ENCODE data around the gene ZNF532.
"Not testable (repeated sequence)": the region's sequence is repeated elsewhere in the genome, so short reads cannot be mapped to it uniquely, and the experiment has no call there.

The ZNF532 gene

DNA sequence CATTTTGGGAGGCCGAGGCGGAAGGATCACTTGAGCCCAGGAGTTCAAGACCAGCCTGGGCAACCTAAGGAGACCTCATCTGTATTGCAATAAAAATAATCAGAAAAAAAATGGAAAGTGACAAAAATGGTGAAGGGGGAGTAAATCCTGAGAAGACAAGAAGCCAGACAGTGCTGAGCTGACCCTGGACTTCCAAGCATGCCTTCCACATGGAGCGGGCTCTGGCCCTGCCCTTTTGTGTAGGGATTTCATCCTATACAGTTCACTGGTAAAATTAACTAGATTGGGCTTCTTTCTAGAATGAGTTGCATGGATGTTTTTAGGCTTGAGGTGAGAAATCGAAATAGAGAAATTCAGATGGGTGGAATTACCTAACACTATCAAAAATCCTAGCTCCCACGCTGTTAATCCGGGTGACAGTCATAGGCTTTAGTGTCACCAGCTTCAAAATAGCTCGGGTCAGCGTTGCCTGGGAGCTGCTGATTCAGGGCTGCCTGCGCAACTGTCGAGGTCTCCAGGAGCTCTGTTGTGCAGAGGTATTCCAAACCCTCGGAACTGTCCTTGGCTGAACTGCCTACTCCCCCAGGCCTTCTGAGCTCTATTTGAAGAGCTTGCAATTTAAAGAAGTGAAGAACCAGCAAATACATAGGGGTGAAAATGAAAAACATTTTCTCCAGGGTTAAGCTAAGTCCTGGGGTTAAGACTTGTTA, 21.5 kb upstream of the ZNF532 start:
- Mint-ChIP-seq H3K36me3 (ENCODE audit: low read depth) (no peaks in the 10 kb centered on the region), H3K9me3 (no peaks in the 10 kb centered on the region), H3K27me3 (peaks cover 32% of the 10 kb centered on the region), H3K27ac (no peak overlapping the region), H3K4me1 (ENCODE audit: low read depth) (peaks cover 11% of the 10 kb centered on the region), H3K4me3 (no peak overlapping the region)
- intact Hi-C loops (cut with micrococcal nuclease) = no loop called here

DNA sequence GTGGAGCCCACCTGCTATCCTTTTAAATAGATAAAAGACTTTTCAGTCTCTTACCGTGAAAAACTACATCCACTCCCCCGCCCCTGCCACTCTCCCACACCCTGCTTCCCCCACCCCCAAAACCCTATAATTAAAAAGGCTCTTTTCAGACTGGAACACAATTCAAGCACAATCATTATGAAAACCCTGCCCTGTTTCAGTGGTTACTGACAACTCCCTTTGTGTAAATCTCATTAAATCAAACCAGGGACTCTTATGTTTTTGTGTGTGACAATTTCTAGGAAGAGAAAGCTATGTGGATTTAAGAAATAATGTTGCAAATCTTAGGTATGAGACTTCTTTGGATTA, 21.0 kb upstream of the ZNF532 start:
- Mint-ChIP-seq H3K36me3 (ENCODE audit: low read depth) (no peaks in the 10 kb centered on the region), H3K4me3 (no peak overlapping the region), H3K4me1 (ENCODE audit: low read depth) (peaks cover 11% of the 10 kb centered on the region), H3K27me3 (peaks cover 38% of the 10 kb centered on the region), H3K9me3 (no peaks in the 10 kb centered on the region), H3K27ac (no peak overlapping the region)
- intact Hi-C loops (cut with micrococcal nuclease) = no loop called here

DNA sequence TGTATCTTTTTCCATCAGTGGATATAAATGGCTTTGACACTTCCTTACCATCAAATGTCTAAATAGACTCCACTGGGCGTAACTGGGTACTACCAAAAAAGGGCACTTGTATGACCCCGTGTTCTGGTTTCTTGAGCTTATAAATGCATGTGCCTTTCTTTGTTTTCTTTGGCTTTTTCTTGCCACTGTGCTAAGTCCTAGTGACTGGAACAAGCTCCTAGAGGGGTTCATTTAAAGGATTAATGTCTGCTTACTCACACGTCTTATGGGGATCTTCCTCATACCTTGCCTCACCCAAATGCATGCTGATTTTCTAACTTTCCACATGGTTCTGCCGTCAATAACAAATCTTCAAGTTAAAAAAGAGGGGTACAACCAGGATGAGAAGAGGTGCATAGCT, 19.8 kb upstream of the ZNF532 start:
- H3K4me3 Mint-ChIP-seq = no peak overlapping the region
- no peaks in the 10 kb centered on the region for H3K36me3 Mint-ChIP-seq (ENCODE audit: low read depth)
- H3K27ac Mint-ChIP-seq = no peak overlapping the region
- intact Hi-C loops (cut with micrococcal nuclease) = no loop called here
- peaks cover 11% of the 10 kb centered on the region for H3K4me1 Mint-ChIP-seq (ENCODE audit: low read depth)
- peaks cover 42% of the 10 kb centered on the region for H3K27me3 Mint-ChIP-seq
- no peaks in the 10 kb centered on the region for H3K9me3 Mint-ChIP-seq

DNA sequence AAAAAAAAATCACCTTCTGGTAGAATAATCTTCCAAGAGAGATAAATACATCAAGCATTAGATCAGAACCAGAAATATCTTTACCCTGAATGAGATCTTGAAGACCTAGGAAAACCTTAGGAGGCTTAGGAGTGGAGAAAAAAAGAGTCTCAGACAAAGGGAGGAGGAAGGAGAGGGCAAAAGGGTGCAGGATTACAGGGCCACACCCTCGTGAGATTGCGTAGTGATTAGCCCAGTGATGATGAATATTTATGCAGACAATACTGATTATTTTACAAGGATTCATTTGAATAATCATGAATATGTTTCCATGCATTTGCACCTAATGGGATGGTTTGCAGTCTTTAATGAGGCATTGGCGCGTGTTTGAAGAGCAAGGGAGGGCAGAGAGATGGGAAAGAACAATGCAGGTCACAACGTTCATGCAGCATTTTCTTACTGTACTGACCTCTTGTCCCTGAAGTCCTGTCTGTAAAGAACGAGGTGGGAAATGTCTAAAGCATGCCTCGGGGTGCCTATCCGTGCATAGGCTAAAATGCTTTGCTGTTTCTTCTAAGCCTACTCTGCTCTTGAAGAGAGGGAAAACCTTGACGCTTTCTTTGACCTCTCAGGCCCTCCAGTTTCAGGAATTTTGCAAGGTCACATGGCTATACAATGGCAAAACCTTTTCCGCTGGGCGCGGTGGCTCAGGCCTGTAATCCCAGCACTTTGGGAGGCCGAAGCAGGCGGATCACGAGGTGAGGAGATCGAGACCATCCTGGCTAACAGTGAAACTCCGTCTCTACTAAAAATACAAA, 18.6 kb upstream of the ZNF532 start:
- no peaks in the 10 kb centered on the region for H3K36me3 Mint-ChIP-seq (ENCODE audit: low read depth)
- intact Hi-C loops (cut with micrococcal nuclease) = no loop called here
- no peaks in the 10 kb centered on the region for H3K9me3 Mint-ChIP-seq
- no peak overlapping the region for H3K27ac Mint-ChIP-seq
- H3K27me3 Mint-ChIP-seq = peaks cover 46% of the 10 kb centered on the region
- H3K4me3 Mint-ChIP-seq = no peak overlapping the region
- H3K4me1 Mint-ChIP-seq (ENCODE audit: low read depth) = peaks cover 18% of the 10 kb centered on the region

DNA sequence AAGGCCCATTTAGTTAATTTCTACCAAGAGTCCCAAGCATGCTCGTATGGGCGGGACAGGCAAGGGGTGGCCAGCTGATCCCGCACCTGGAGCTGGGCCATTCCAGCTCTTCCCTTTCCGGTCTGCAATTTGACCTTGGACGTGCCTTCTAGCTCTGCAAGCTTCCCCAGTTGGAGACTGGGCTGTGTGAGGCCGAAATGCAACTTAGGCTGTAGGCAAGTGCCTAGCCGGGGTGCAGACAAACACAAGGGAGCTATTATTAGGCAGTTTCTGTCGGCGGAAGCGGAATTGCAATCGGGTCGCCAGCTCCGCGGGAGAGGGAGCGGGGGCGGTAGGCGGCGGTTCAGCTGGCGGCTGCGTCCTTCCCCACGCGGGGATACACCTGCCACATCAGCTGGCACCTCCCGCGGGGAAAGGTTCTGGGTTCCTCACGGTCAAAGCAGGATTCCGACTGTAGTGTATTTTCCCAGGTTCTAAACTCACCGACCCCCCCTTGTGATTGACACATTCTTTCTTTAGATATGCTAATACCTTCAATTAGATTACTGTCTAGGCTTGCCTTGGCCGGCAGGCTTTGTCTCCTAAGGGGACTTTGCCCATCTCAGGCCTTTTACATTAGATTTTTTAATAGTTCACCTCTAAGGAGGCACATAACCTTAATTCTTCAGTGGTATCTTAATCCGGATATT, 17.1 kb upstream of the ZNF532 start:
- Mint-ChIP-seq H3K27me3 (peaks cover 45% of the 10 kb centered on the region), H3K4me3 (peak overlapping the region; percentile 63), H3K27ac (peak overlapping the region; percentile 37), H3K4me1 (ENCODE audit: low read depth) (peaks cover 18% of the 10 kb centered on the region), H3K36me3 (ENCODE audit: low read depth) (no peaks in the 10 kb centered on the region), H3K9me3 (no peaks in the 10 kb centered on the region)
- intact Hi-C loops (cut with micrococcal nuclease) = no loop called here

DNA sequence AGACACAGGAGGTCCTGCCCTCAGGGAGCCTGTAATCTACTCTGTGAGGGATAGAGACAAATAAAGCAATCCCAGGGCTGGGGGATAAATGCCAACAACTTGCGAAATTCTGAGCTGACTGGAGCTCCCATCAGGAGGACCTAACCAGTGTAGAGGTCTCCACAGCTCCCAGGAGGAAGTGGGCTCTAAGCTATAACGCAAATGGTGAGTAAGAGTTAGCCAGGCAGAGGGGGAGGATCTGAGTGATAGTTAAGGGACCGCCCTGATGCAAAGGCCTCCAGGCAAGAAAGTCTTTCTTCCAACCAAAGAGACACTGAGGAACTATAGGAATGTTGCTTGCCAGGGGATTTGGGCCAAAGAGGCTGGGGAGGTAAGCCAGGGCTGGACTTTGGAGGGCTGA, 16.0 kb upstream of the ZNF532 start:
- Mint-ChIP-seq H3K9me3 (no peaks in the 10 kb centered on the region), H3K4me1 (ENCODE audit: low read depth) (peaks cover 23% of the 10 kb centered on the region), H3K27me3 (peaks cover 50% of the 10 kb centered on the region), H3K27ac (no peak overlapping the region), H3K4me3 (no peak overlapping the region), H3K36me3 (ENCODE audit: low read depth) (no peaks in the 10 kb centered on the region)
- intact Hi-C loops (cut with micrococcal nuclease) = no loop called here

DNA sequence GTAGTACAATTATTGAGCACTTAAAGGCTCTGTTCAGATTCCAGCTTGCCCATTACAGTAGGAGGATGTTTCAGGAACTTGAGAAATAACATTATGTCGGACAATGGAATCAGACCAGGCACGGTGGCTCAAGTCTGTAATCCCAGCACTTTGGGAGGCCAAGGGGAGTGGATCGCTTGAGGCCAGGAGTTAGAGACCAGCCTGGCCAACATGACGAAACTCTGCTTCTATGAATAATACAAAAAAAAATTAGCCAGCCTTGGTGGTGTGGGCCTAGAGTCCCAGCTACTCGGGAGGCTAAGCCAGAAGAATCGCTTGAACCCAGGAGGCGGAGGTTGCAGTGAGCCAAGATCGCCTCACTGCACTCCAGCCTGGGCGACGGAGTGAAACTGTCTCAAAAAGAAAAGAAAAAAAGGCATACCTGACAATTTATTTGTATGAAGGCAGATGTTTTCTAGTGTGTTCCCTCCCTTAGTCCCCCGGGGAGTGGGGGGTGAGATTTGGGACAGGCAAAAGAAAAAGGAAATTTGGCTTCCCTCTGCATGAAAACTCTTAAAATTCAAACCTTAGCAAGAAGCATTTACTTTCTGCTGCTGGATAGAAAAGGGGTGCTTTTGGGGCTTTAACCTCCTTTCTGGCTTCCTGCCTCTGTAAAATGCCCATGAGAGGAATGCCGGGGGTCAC, 13.7 kb upstream of the ZNF532 start:
- no peak overlapping the region for H3K4me3 Mint-ChIP-seq
- no peaks in the 10 kb centered on the region for H3K9me3 Mint-ChIP-seq
- peaks cover 41% of the 10 kb centered on the region for H3K27me3 Mint-ChIP-seq
- no peak overlapping the region for H3K27ac Mint-ChIP-seq
- H3K4me1 Mint-ChIP-seq (ENCODE audit: low read depth) = peaks cover 23% of the 10 kb centered on the region
- intact Hi-C loops (cut with micrococcal nuclease) = no loop called here
- H3K36me3 Mint-ChIP-seq (ENCODE audit: low read depth) = no peaks in the 10 kb centered on the region

DNA sequence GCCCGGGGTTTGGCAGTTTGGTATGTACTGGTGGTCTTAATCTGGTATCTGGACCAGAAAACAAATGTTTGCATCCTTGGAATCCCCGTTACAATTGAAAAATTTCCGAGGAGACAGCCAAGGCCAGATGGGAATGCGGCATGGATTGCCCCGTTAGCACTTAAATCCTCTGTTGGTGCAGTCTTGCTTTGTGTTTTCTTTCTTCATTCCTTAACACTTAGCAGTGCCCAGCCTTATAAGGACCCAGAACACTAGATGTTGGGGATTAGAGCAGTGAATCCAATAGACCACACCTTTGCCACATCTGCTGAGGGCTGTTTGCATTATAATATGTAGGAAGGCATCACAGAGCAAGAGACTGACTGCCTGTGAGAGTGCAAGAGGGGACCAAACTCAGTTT, 12.8 kb upstream of the ZNF532 start:
- Mint-ChIP-seq H3K27me3 (peaks cover 32% of the 10 kb centered on the region), H3K9me3 (no peaks in the 10 kb centered on the region), H3K36me3 (ENCODE audit: low read depth) (no peaks in the 10 kb centered on the region), H3K4me3 (no peak overlapping the region), H3K27ac (no peak overlapping the region), H3K4me1 (ENCODE audit: low read depth) (peaks cover 22% of the 10 kb centered on the region)
- intact Hi-C loops (cut with micrococcal nuclease) = no loop called here

DNA sequence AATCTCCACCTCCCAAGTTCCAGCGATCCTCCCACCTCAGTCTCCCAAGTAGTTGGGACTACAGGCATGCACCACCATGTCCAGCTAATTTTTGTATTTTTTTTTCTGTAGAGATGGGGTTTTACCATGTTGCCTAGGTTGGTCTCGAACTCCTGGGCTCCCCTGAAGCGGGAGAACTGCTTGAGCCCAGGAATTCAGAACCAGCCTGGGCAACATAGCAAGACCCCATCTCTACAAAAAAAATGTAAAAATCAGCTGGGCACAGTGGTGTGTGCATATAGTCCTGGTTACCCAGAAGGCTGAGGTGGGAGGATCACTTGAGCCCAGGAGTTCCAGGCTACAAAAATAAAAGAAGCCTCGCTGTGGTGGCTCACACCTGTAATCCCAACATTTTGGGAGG, 12.0 kb upstream of the ZNF532 start:
- no peaks in the 10 kb centered on the region for H3K36me3 Mint-ChIP-seq (ENCODE audit: low read depth)
- H3K9me3 Mint-ChIP-seq = no peaks in the 10 kb centered on the region
- H3K27me3 Mint-ChIP-seq = peaks cover 25% of the 10 kb centered on the region
- no peak overlapping the region for H3K4me3 Mint-ChIP-seq
- no peak overlapping the region for H3K27ac Mint-ChIP-seq
- intact Hi-C loops (cut with micrococcal nuclease) = no loop called here
- H3K4me1 Mint-ChIP-seq (ENCODE audit: low read depth) = peaks cover 14% of the 10 kb centered on the region

DNA sequence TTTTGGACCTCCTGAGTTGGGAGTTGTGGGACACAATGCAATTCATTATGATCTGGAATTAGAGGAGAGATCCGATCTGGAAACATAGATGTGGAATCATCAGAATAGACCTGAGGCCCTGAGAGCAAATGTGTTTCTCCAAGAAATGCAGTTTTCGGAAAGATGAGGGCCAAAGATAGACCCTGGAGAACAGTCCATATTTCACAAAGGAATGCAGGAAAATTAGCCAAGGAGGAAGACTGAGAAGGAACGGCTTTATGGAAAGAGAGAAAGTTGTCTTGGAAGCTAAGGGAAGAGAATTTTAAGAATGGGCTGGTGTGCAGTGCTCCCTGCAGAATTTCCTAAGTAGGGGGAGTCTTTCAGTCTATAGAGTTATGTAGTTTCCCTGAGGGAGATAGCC, 11.1 kb upstream of the ZNF532 start:
- H3K9me3 Mint-ChIP-seq = no peaks in the 10 kb centered on the region
- H3K27me3 Mint-ChIP-seq = peaks cover 19% of the 10 kb centered on the region
- no peak overlapping the region for H3K4me3 Mint-ChIP-seq
- H3K36me3 Mint-ChIP-seq (ENCODE audit: low read depth) = no peaks in the 10 kb centered on the region
- intact Hi-C loops (cut with micrococcal nuclease) = no loop called here
- no peak overlapping the region for H3K27ac Mint-ChIP-seq
- peaks cover 14% of the 10 kb centered on the region for H3K4me1 Mint-ChIP-seq (ENCODE audit: low read depth)

DNA sequence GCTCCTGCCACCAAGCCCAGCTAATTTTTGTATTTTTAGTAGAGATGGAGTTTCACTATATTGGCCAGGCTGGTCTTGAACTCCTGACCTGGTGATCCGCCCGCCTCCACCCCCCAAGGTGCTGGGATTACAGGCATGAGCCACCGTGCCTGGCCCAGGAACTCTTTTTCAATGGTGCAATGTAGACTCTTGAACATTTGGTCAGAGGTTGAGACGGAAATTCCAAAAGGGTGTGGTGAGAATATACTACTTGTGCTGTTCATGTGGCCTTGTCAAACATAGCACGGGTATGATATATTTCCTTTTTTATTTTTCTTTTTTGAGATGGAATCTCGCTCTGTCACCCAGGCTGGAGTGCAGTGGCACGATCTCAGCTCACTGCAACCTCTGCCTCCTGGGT, 9.2 kb upstream of the ZNF532 start:
- H3K9me3 Mint-ChIP-seq; H3K36me3 Mint-ChIP-seq (ENCODE audit: low read depth); H3K4me3 Mint-ChIP-seq; intact Hi-C loops (cut with micrococcal nuclease); H3K27ac Mint-ChIP-seq: not testable (repeated sequence)
- peaks cover 19% of the 10 kb centered on the region for H3K4me1 Mint-ChIP-seq (ENCODE audit: low read depth)
- H3K27me3 Mint-ChIP-seq = peaks cover 19% of the 10 kb centered on the region

DNA sequence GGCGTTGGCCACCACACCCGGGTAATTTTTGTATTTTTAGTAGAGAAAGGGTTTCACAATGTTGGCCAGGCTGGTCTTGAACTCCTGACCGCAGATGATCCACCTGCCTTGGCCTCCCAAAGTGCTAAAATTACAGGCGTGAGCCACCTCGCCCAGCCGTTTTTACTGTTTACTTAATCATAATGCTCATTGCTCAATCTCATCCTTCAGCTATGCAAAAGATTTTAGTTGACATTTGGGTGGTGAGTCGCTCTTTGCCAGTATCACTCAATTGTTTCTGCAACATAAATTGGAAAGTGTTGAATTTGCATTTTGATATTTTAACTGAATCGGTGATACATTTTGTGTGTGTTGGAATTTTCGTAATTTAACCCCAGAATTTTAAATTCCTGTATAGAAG, 7.8 kb upstream of the ZNF532 start:
- Mint-ChIP-seq H3K27ac (no peak overlapping the region), H3K27me3 (peaks cover 28% of the 10 kb centered on the region), H3K4me3 (no peak overlapping the region), H3K4me1 (ENCODE audit: low read depth) (peaks cover 18% of the 10 kb centered on the region), H3K36me3 (ENCODE audit: low read depth) (no peaks in the 10 kb centered on the region), H3K9me3 (no peaks in the 10 kb centered on the region)
- intact Hi-C loops (cut with micrococcal nuclease) = no loop called here

DNA sequence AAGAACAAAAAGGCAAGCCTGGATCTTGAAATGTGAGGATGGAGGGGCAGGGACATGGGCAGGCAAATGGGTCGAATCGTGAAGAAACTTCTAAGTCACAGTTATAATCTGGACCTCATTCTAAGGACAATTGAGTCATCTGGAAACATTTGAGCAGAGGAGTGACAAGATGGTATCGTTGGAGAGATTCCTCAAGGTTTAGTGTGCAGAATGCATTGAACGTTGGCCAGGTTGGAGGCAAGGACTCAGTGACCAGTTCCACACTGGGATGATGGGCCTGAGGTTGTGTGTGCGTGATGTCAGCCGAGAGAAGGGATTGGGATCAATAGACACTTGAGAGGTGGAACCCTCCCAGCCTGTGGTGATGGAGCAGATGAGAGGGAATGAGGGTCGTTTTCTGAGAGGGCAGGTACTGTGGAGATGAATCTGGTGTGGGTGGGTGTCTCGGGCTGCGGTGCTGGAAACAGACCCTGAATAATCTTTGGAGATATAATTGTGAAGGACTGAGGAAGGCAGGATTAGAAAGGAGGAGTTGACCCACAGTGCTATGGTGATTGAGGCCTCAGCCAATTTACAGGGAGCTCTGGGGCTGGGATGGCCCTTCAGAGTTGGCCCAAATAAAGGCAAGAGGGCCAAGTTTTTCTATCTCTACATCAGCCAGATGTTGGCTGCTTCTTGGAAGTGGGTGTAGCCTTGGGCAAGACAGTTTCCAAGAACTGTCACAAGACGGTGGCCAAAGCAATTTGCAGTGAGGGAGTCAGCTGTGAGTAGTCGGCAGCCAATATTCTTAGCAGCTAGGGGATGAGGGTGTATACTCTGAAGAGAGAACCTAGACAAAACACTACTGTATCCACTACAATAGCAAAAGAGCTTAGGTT, 5.8 kb upstream of the ZNF532 start:
- Mint-ChIP-seq H3K9me3 (no peaks in the 10 kb centered on the region), H3K4me3 (peak overlapping the region; percentile 7), H3K4me1 (ENCODE audit: low read depth) (peaks cover 20% of the 10 kb centered on the region), H3K27me3 (peaks cover 29% of the 10 kb centered on the region), H3K36me3 (ENCODE audit: low read depth) (no peaks in the 10 kb centered on the region), H3K27ac (peak overlapping the region; percentile 5)
- intact Hi-C loops (cut with micrococcal nuclease) = no loop called here
